GM12872 (cell line): ENCODE data around the gene PLXDC1.

ENCODE experiments used
- TF ChIP-seq, protein P1 (sequence below): IDR thresholded peaks from 3 replicates; pipeline ENCODE4 v1.5.1; 2011; ENCODE audit warnings: low read depth, mild to moderate bottlenecking, low read length, moderate library complexity; ENCODE audit not compliant: insufficient read depth

The PLXDC1 gene

DNA sequence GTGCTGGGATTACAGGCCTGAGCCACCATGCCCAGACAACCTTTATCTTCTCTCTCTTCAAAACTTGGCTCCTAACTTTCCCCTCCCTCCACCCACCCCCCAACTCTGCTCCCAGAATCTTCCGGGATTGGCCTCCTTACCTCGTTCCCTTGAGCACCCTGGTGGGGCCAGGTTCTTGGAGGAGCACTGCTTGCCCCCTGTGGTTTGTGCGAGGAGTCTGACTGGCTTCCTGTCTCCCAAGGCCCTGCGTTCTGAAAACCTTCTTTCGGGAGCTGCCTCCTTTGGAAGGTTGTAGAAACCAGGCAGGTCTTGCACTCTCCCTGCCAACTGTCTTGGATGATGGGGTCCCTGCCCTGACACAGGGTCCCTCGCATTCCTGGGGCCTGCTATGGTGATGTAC lies 19.8 kb downstream of the PLXDC1 start:
- TF ChIP-seq, protein P1, sequence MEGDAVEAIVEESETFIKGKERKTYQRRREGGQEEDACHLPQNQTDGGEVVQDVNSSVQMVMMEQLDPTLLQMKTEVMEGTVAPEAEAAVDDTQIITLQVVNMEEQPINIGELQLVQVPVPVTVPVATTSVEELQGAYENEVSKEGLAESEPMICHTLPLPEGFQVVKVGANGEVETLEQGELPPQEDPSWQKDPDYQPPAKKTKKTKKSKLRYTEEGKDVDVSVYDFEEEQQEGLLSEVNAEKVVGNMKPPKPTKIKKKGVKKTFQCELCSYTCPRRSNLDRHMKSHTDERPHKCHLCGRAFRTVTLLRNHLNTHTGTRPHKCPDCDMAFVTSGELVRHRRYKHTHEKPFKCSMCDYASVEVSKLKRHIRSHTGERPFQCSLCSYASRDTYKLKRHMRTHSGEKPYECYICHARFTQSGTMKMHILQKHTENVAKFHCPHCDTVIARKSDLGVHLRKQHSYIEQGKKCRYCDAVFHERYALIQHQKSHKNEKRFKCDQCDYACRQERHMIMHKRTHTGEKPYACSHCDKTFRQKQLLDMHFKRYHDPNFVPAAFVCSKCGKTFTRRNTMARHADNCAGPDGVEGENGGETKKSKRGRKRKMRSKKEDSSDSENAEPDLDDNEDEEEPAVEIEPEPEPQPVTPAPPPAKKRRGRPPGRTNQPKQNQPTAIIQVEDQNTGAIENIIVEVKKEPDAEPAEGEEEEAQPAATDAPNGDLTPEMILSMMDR = no peak

DNA sequence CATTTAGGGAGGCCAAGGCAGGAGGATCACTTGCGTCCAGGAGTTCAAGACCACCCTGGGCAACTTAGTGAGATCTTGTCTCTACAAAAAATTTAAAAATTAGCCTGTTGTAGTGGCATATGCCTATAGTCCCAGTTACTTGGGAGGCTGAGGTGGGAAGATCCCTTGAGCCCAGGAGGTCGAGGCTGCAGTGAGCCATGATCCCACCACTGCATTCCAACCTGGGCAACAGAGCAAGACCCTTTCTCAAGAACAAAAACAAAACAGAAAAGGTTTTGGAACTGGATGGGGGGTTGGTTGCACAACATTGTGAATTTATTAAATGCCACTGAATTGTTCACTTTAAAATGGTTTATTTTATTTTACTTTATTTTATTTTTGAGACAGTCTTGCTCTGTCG lies 21.2 kb downstream of the PLXDC1 start:
- TF ChIP-seq, protein P1 = no peak

DNA sequence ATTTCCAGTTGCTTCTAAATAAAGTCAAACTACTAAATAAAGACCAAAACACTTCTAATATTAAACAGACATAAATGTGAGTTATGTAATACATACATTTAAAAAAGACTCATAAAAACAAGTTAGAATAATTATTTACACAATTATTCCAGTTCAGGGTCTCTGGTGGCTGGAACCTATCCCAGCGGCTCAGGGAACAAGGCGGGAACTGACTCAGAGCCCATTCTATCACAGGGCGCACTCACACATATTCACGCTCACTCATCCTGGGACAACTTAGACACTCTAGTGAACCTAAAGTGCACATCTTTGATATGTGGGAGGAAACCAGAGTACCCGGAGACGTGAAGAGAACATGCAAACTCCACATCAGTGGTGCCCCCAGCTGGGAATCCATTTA lies 25.0 kb downstream of the PLXDC1 start:
- TF ChIP-seq, protein P1 = no peak

DNA sequence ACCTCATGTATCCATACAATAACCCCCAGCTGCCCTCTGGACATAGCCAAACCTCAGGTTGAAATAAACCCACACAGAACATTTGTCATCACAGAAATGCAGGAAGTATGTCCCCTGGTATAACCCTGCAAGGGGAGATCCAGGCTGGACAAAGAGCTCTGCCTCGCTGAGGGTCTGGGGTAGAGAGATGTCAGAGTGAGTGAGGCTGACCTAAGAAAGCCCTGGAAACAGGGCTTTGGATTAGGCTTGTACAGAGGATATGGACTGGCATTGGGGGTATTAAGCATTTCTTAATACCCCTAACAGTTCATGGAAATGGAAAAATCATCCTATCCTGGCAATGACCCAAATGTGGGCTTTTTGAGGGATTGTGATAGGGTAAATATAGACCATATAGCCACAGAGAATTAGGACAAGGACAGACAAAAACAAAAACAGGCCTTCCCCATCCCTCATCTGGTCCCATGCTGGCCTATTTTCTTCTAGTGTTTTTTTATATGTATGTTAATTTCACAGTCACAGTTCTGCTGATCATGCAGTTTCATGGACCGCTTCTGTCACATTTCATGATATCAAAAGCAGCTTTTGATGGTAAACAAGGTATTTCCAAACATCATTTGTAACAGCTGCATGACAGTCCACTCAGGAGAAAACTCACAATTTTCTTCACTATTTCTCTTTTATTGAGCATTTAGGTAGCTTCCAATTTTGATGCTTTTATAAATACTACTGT lies 26.1 kb downstream of the PLXDC1 start:
- TF ChIP-seq, protein P1 = no peak

DNA sequence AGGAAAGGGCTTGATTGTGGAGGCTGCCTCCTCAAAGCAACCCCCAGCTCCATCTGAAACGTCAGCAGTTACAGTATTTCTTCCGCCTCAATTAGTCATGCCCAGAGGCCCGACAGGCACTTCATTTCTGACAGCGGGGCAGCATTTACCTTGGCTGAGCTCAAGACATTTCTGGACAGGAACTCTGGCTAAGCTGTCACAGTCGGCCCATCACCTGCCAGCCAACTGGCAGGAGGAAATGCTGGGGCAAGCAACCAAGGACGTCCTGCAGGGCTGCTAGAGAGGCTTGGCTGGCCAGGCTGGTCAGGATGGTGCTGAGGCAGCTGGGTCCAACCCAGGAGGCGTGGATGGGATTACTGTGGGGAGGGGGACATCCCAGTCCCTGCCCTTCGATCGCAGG lies 27.8 kb downstream of the PLXDC1 start:
- TF ChIP-seq, protein P1 = no peak

DNA sequence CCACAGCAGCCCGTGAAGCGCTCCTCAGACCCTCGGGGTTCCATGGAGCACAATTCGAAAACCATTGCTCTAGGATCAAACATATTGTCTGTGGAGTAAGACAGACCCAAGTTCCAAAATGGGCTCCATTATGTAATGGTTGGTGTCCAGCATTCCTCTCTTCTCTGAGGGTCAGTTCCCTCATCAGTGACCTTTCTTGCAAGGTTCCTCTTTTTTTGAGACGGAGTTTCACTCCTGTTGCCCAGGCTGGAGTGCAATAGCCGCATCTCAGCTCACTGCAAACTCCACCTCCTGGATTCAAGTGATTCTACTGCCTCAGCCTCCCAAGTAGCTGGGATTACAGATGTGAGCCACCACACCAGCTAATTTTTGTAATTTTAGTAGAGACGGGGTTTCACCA lies 28.4 kb downstream of the PLXDC1 start:
- TF ChIP-seq, protein P1 = no peak

DNA sequence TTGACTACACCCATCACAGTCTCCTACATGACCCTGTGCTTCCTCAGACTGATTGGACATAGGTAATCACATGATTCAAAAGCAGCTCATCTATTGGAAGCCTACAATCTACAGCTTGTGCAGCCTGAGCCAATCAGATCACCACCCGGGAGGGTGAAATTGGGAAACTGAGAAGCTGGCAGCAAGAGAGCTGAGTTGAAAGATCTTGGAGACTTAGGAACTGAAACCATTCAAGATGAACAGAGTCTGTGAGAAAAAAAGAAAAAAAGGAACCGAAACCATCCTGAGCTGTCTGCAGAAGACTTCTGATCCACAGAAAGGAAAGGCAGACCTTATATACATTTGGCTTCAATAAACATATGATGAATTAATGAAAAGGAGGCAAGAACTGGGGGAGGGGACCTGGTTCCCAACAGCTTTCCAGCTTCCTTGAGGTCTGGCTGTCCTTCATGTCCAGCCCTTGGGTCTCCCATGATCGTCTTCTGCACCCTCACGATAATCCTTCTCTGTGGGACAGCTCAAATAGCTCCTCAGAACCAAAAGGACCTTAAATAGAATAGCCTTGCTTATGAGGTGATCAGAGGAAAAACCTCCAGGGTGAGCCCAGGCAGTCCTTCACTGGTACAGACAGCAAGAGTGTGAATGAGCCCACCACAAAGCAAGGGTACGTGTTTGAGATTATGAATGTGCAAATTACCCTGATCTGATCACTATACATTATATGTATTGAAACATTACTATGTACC lies 32.6 kb downstream of the PLXDC1 start:
- TF ChIP-seq, protein P1 = no peak
